K562 (cell line): ENCODE measurements around the gene FAM78B. TPM values are rescaled to one million over a fixed set of nuclear protein-coding genes. Genes with fewer than 3 reads are reported as not detected.
A peak's percentile ranks its signal among the peaks of the same experiment; 100 is the strongest.

Experiments used
- ATAC-seq: fragments of 200-7000 bp; cut with Tn5 transposase; 3 replicates; pipeline ENCODE4 v1.9.1; 2020; ENCODE audit warnings: moderate library complexity
- Bru-seq: library from RNA; stranded (reverse); fragments of 400-500 nt; gene quantifications from one replicate; lab custom pipeline; 2021; lab: Mats Ljungman, UMichigan
- BruChase-seq, 2 experiments: library from RNA; stranded (reverse); fragments of 400-500 nt; gene quantifications; one replicate each; lab custom pipeline; 2021; lab: Mats Ljungman, UMichigan
- BruUV-seq: library from RNA; stranded (reverse); fragments of 400-500 nt; replicated peaks from 2 replicates; lab custom pipeline; 2021; lab: Mats Ljungman, UMichigan
- CTCF ChIA-PET: fragments of 300-600 bp; formaldehyde crosslinking; extraction: SDS; loops from one replicate; lab custom pipeline; 2021; ENCODE audit warnings: low intra/inter-chr PET ratio; lab: Yijun Ruan, JAX
- POLR2A ChIA-PET: fragments of 300-600, 350-650 bp; sonication (Branson Sonifier 250); formaldehyde crosslinking; extraction: SDS; loops from one replicate; lab custom pipeline; 2021; ENCODE audit warnings: antibody characterized with exemption, inconsistent platforms; lab: Yijun Ruan, JAX
- DNase-seq, 4 experiments: peaks; one replicate each; pipeline versions ENCODE4 v3.0.0 to v3.0.0-alpha.2; 2011 to 2018; ENCODE audit warnings: low spot score in 3 of 4, mixed read lengths in 3 of 4; ENCODE audit errors: extremely low read depth in 1 of 4
- FAIRE-seq: peaks from 2 replicates; lab custom pipeline; 2011; peaks lifted over from hg19 to GRCh38; lab: Jason Lieb, UNC
- H2AFZ ChIP-seq: 2 replicates; pipeline ENCODE4 v1.6.0; 2011; ENCODE audit warnings: low read depth, low read length, control low read depth, inconsistent platforms
- H3K27ac ChIP-seq: fragments of 200-600 bp; 3 replicates; pipeline ENCODE4 v1.8.0; 2011; ENCODE audit warnings: low read depth, mild to moderate bottlenecking, control low read depth, inconsistent platforms, low read length, moderate library complexity, mixed read lengths; ENCODE audit errors: extremely low read depth
- H3K27me3 ChIP-seq, 2 experiments: fragments of 300-600 bp in 1 of 2; 2 replicates in 1 of 2; 3 replicates in 1 of 2; pipeline versions ENCODE4 v1.6.0 to v1.8.0; 2011; ENCODE audit warnings: inconsistent platforms in 2 of 2, low read length in 2 of 2, mild to moderate bottlenecking in 1 of 2, mixed read lengths in 1 of 2, moderate library complexity in 1 of 2; ENCODE audit not compliant: control insufficient read depth in 2 of 2, insufficient read depth in 2 of 2
- H3K36me3 ChIP-seq: fragments of 300-600 bp; 3 replicates; pipeline ENCODE4 v1.8.0; 2011; ENCODE audit warnings: mild to moderate bottlenecking, low read length, inconsistent platforms; ENCODE audit not compliant: control insufficient read depth, insufficient read depth
- H3K4me1 ChIP-seq, 2 experiments: fragments of 200-600 bp in 1 of 2; replicated peaks in 1 of 2; 2 replicates in 1 of 2; 3 replicates in 1 of 2; pipeline versions ENCODE4 v1.5.1 to v1.8.0; 2011; ENCODE audit warnings: inconsistent platforms in 2 of 2, low read length in 2 of 2, mild to moderate bottlenecking in 1 of 2, mixed read lengths in 1 of 2, moderate library complexity in 1 of 2; ENCODE audit not compliant: control insufficient read depth in 2 of 2, insufficient read depth in 2 of 2
- H3K4me2 ChIP-seq: 2 replicates; pipeline ENCODE4 v1.6.1; 2011; ENCODE audit warnings: low read length, control low read depth, inconsistent platforms, mixed read lengths; ENCODE audit not compliant: insufficient read depth
- H3K4me3 ChIP-seq: fragments of 200-600 bp; sonication (generic), shearing (Covaris generic); 2 replicates; pipeline ENCODE4 v1.5.1; 2016; ENCODE audit warnings: control low read depth, inconsistent platforms
- H3K79me2 ChIP-seq: fragments of 200-600 bp; 3 replicates; pipeline ENCODE4 v1.8.0; 2011; ENCODE audit warnings: low read length, inconsistent platforms; ENCODE audit not compliant: control insufficient read depth, insufficient read depth
- H3K9ac ChIP-seq, 2 experiments: 2 replicates each; pipeline versions ENCODE4 v1.6.0 to v1.6.1; 2011; ENCODE audit warnings: low read depth in 2 of 2, low read length in 2 of 2, control low read depth in 1 of 2, inconsistent platforms in 1 of 2, mild to moderate bottlenecking in 1 of 2, mixed read lengths in 1 of 2; ENCODE audit not compliant: insufficient read depth in 1 of 2
- H3K9me1 ChIP-seq: one replicate; pipeline ENCODE4 v1.6.0; 2011; ENCODE audit warnings: inconsistent platforms, mild to moderate bottlenecking, low read length, moderate library complexity; ENCODE audit not compliant: control insufficient read depth, insufficient read depth
- H3K9me3 ChIP-seq: replicated peaks from 2 replicates; pipeline ENCODE4 v1.5.1; 2011; ENCODE audit warnings: low read depth, low read length, inconsistent platforms; ENCODE audit not compliant: control insufficient read depth, insufficient read depth
- H4K20me1 ChIP-seq: replicated peaks from 2 replicates; pipeline ENCODE4 v1.6.1; 2011; ENCODE audit warnings: low read length, inconsistent platforms, mixed read lengths; ENCODE audit not compliant: control insufficient read depth, insufficient read depth
- CXXC5 ChIP-seq: fragments of 250-450 bp; sonication (Bioruptor Pico); IDR thresholded peaks from 2 replicates; pipeline ENCODE4 v1.8.0; 2022; ENCODE audit warnings: inconsistent platforms, mild to moderate bottlenecking, moderate library complexity
- GATAD2B ChIP-seq: fragments of 450-650 bp; IDR thresholded peaks from 2 replicates; pipeline ENCODE4 v1.6.1; 2017; ENCODE audit warnings: mild to moderate bottlenecking, borderline replicate concordance
- KHSRP ChIP-seq: fragments of 450-650 bp; IDR thresholded peaks from 2 replicates; pipeline ENCODE4 v1.6.1; 2017
- MAZ ChIP-seq, 2 experiments: fragments of 450-650 bp in 1 of 2; sonication (generic) in 1 of 2; formaldehyde crosslinking; IDR thresholded peaks in 1 of 2; conservative IDR thresholded peaks in 1 of 2; 2 replicates each; pipeline versions ENCODE4 v1.4.0 to v1.5.0; 2020; ENCODE audit warnings: mild to moderate bottlenecking in 1 of 2, missing genetic modification reagents in 1 of 2
- NFIX ChIP-seq: fragments of 250-450 bp; sonication (Bioruptor Pico); IDR thresholded peaks from 2 replicates; pipeline ENCODE4 v1.4.0; 2020; ENCODE audit warnings: low read depth, mild to moderate bottlenecking, moderate library complexity
- NR2C1 ChIP-seq, 2 experiments: fragments of 450-650 bp; IDR thresholded peaks; 2 replicates each; pipeline ENCODE4 v1.6.1; 2017; ENCODE audit warnings: mild to moderate bottlenecking in 2 of 2, antibody characterized with exemption in 1 of 2, inconsistent platforms in 1 of 2, missing compliant biosample characterization in 1 of 2, missing genetic modification characterization in 1 of 2
- POLR2AphosphoS2 ChIP-seq: IDR thresholded peaks from 2 replicates; pipeline ENCODE4 v1.6.1; 2012; ENCODE audit warnings: low read length, improper control_type of control experiment
- POLR2AphosphoS5 ChIP-seq: IDR thresholded peaks from 2 replicates; pipeline ENCODE4 v1.6.1; 2011; ENCODE audit warnings: mild to moderate bottlenecking, low read depth, low read length, moderate library complexity; ENCODE audit not compliant: control insufficient read depth, insufficient read depth
- SIN3B ChIP-seq: fragments of 450-650 bp; IDR thresholded peaks from 2 replicates; pipeline ENCODE4 v1.6.1; 2017; ENCODE audit warnings: low read depth, mild to moderate bottlenecking, moderate library complexity
- ZBTB1 ChIP-seq: sonication (generic); formaldehyde crosslinking; IDR thresholded peaks from 2 replicates; pipeline ENCODE4 v1.8.1; 2023; ENCODE audit warnings: missing genetic modification reagents, low read depth, mild to moderate bottlenecking, borderline replicate concordance
- WGBS: fragments of 100-300 bp; shearing (Covaris generic); methylation state at CpG from one replicate; pipeline ENCODE4 v1.1.6; 2016; ENCODE audit warnings: low coverage, mixed read lengths; ENCODE audit not compliant: insufficient coverage; ENCODE audit errors: missing lambda C conversion rate; 5-methylcytosine and 5-hydroxymethylcytosine counted together
- in situ Hi-C: fragments of 300-500 bp; cut with MboI; formaldehyde crosslinking; loops from 4 replicates; pipeline ENCODE4 v1.15.0; 2018; ENCODE audit warnings: inconsistent platforms, mixed read lengths
- intact Hi-C: fragments of 100-400 bp; cut with micrococcal nuclease; formaldehyde crosslinking; loops from 2 replicates; pipeline ENCODE4 v1.14.2; 2022
- long read RNA-seq, 3 experiments: library from polyadenylated mRNA in 2 of 3; library from RNA in 1 of 3; unstranded in 2 of 3; stranded (forward) in 1 of 3; transcript quantifications; one replicate each; pipeline ENCODE4 v2.0.0, GENCODE V29; 2019 to 2022
- polyA minus RNA-seq, 3 experiments: library from RNA; depleted of rRNA, polyadenylated mRNA; stranded (reverse); fragments of >200 nt; gene quantifications; 2 replicates each; pipeline ENCODE4 v1.2.3, GENCODE V29; 2011
- polyA plus RNA-seq, 8 experiments: library from polyadenylated mRNA; depleted of rRNA in 4 of 8; stranded (reverse) in 5 of 8; unstranded in 3 of 8; fragments of >200 nt; fragmentation: Nextera tagmentation in 2 of 8; fragmentation: Illumina TruSeq in 1 of 8; extraction: Ambion mirVana in 2 of 8; extraction: Trizol in 1 of 8; gene quantifications; 2 replicates each; pipeline versions ENCODE4 v1.2.1 to v1.2.3, GENCODE V29; 2011 to 2014; ENCODE audit warnings: inconsistent platforms in 1 of 8, missing spikeins in 1 of 8
- total RNA-seq, 7 experiments: library from RNA; depleted of rRNA in 6 of 7; stranded (reverse); fragments of >200 nt in 6 of 7; fragmentation: Illumina TruSeq in 2 of 7; extraction: Trizol in 2 of 7; gene quantifications; 2 replicates each; pipeline versions ENCODE4 v1.2.1 to v1.2.3, GENCODE V29; 2011 to 2021; ENCODE audit warnings: low replicate concordance in 1 of 7

FAM78B gene, protein sequence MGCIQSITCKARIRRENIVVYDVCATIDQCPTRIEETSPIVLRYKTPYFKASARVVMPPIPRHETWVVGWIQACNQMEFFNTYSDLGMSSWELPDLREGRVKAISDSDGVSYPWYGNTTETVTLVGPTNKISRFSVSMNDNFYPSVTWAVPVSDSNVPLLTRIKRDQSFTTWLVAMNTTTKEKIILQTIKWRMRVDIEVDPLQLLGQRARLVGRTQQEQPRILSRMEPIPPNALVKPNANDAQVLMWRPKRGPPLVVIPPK
- 0.39 and 0.55 TPM in 2 replicates for total RNA-seq (2011; cell fraction: chromatin; rRNA removed; ENCODE audit: low replicate concordance)
- 0.66 and 0.67 TPM in 2 replicates for total RNA-seq (2011; cell fraction: nucleolus; rRNA removed)
- total RNA-seq (2011; cell fraction: nucleoplasm; rRNA removed) = 0.22 and 0.31 TPM in 2 replicates
- 0.41 and 0.45 TPM in 2 replicates for total RNA-seq (2014; rRNA removed)
- total RNA-seq (2014; rRNA removed; fragmentation: Illumina TruSeq; extraction: Trizol) = 0.13 and 0.22 TPM in 2 replicates
- 0.23 and 0.43 TPM in 2 replicates for total RNA-seq (2015; rRNA removed; fragmentation: Illumina TruSeq; extraction: Trizol)
- 0.35 and 0.36 TPM in 2 replicates for total RNA-seq (2021)
- 0.23 and 0.25 TPM in 2 replicates for polyA plus RNA-seq (2011; rRNA removed)
- 0.10 and 0.48 TPM in 2 replicates for polyA plus RNA-seq (2011; cell fraction: cytosol; rRNA removed)
- 0.29 and 0.31 TPM in 2 replicates for polyA plus RNA-seq (2011; cell fraction: nucleus; rRNA removed)
- 0.15 and 0.35 TPM in 2 replicates for polyA plus RNA-seq (2012)
- 0.17 and 0.25 TPM in 2 replicates for polyA plus RNA-seq (2014; fragmentation: Illumina TruSeq; extraction: Trizol)
- polyA plus RNA-seq (2014; fragmentation: Nextera tagmentation; extraction: Ambion mirVana) = under 1 TPM in 1 of 2 experiments, not detected in 1; 0.04 TPM
- polyA plus RNA-seq (2014; rRNA removed) = 0.33 and 0.86 TPM in 2 replicates
- polyA minus RNA-seq (2011; rRNA and poly(A)+ RNA removed) = 0.33 and 0.35 TPM in 2 replicates
- not detected in 2 replicates for polyA minus RNA-seq (2011; cell fraction: cytosol; rRNA and poly(A)+ RNA removed)
- polyA minus RNA-seq (2011; cell fraction: nucleus; rRNA and poly(A)+ RNA removed) = 0.67 TPM in 2 replicates
- percentile 25 among the genes with signal in this experiment for Bru-seq, nascent RNA
- percentile 22 among the genes with signal in this experiment for BruChase-seq, experiment 1, labeled RNA remaining after a 2-hour chase
- percentile 19 among the genes with signal in this experiment for BruChase-seq, experiment 2, labeled RNA remaining after a 6-hour chase
- long read RNA-seq, experiment 1, partial matches to known transcripts = 0 of 3 reads
- long read RNA-seq, experiment 1, other reads (novel, unspliced or antisense) = 2 of 3 reads
- long read RNA-seq, experiment 2, partial matches to known transcripts = 0 of 3 reads
- long read RNA-seq, experiment 2, other reads (novel, unspliced or antisense) = 0 of 3 reads
- long read RNA-seq, experiment 3 = 0 reads

DNA sequence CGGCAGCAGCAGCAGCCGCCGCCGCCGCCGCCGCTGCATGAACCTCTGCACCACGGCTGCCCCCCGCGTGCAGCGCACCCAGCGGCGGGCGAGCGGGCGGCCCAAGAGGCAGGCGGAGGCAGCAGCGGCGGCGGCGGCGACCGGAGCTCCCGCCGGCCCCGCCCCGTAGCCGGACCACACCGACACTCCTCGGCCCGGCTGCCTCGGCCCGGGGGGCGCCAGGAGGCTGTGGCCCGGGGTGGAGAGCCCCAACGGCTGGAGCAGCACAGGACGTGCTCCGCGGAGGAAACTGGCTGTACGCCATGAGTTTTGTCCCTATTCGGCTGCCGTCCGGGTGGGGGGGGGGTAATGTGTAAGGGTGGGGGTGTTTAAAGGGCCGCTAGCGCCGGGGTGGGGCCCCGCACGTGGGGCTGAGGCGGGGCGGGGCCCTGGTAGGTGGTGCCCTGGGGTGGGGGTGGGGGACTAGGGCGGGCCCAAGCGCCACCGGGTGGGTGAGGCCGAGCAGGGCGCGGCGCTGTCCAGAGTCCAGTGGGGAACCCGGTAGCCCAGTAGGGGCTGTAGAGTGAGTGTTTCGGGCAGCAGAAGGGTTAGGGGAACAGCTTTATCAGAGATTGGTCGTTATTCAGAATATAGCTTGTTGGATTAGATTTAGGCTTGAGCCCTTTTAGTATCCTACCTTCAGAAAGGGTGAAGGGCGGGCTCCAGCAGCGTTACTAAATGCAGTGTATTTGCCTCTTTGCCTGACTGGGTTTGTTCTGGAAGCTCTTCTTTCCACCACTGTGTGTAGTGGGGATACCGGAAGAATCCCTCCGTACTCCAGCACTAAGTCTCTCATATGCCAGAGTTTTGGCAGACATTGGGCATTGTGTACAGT, at the start of gene FAM78B:
Gene FAM78B (minus strand): TSS at position 304 of the 874 bp plus-strand sequence. CDS start 753 bp downstream, outside the sequence.
- H3K4me2 ChIP-seq = peak within 1 kb of the TSS; percentile 84
- peak within 1 kb of the TSS; percentile 95 for H2AFZ ChIP-seq
- ChIA-PET CTCF (no interaction called here), POLR2A (interaction anchor here (0.6 to 1.5 kb wide), 4 partner anchors 9 to 92 kb away, joined by 3 to 4 read pairs (median 3); no protein-coding TSS in a partner anchor)
- H3K4me3 ChIP-seq = peak within 1 kb of the TSS; percentile 66
- in situ Hi-C loops (no loop called here), intact Hi-C loops (loop anchor here (5.0 to 10.0 kb wide), 2 partner anchors 240 to 308 kb away; no protein-coding TSS in a partner anchor)
- no peak within 1 kb of the TSS for H3K27ac ChIP-seq
- peak; percentile 97 for ATAC-seq
- H3K36me3 ChIP-seq = no peaks in the 10 kb centered on the region
- no peaks in the 10 kb centered on the region for H3K9me3 ChIP-seq
- no peaks in the 10 kb centered on the region for H4K20me1 ChIP-seq
- DNase-seq = peak; percentile 91 to 99 (median 98)
- no TSS peak for BruUV-seq
- WGBS = 3% methylated on average over 57 of the region's 64 CpGs
- peak; percentile 81 for FAIRE-seq
- H3K4me1 ChIP-seq = peaks cover 7 to 21% of the 10 kb centered on the region in 2 experiments; a peak in 4 of 5 replicates
- H3K79me2 ChIP-seq = no peaks in the 10 kb centered on the region
- H3K9ac ChIP-seq = peak within 1 kb of the TSS; percentile 27 to 88; a peak in 2 of 4 replicates
- H3K27me3 ChIP-seq = peaks cover 22 to 25% of the 10 kb centered on the region in 2 experiments; a peak in 4 of 5 replicates
- no peaks in the 10 kb centered on the region for H3K9me1 ChIP-seq
- peak; percentile 79 to 92 for TF ChIP-seq MAZ (CRISPR knock-in tag; conservative IDR thresholded peaks at IDR 0.05 in 1 of 2, IDR thresholded peaks at IDR 0.05 in 1 of 2)
- peak; percentile 59; the same call in 1 of the 2 replicates for TF ChIP-seq SIN3B
- TF ChIP-seq KHSRP = no peak
- TF ChIP-seq POLR2AphosphoS5 = no peak
- no peak for TF ChIP-seq POLR2AphosphoS2
- peak; percentile 65 for TF ChIP-seq GATAD2B
- peak; percentile 77 for TF ChIP-seq CXXC5
- no peak for TF ChIP-seq NFIX (CRISPR knock-in tag)
- no peak for TF ChIP-seq NR2C1 (IDR thresholded peaks at IDR 0.05)
- TF ChIP-seq NR2C1 (tag; IDR thresholded peaks at IDR 0.05) = no peak
- no peak for TF ChIP-seq ZBTB1 (CRISPR knock-in tag)
